Measurements from ENCODE around the gene TCF7.
"Not testable (repeated sequence)": the region's sequence is repeated elsewhere in the genome, so short reads cannot be mapped to it uniquely, and the experiment has no call there.

TCF7 gene

GRCh38 chr5:134145779-134146581 lies 31.5 kb downstream of the TCF7 start:
- peak; percentile 19 to 64 for DNase-seq

GRCh38 chr5:134146651-134147518 lies 32.4 kb downstream of the TCF7 start:
- no peak for DNase-seq

- no peak for DNase-seq
Observed at GRCh38 chr5:134148316-134148715, 33.8 kb downstream of the TCF7 start.

GRCh38 chr5:134148986-134149539 lies 34.6 kb downstream of the TCF7 start:
- DNase-seq, result no peak

GRCh38 chr5:134149571-134150303 lies 35.3 kb downstream of the TCF7 start:
- no peak for DNase-seq

GRCh38 chr5:134151723-134152122 lies 37.2 kb downstream of the TCF7 start:
- no peak for DNase-seq

GRCh38 chr5:134152173-134152832 lies 37.8 kb downstream of the TCF7 start:
- not testable (repeated sequence) for DNase-seq

- no peak for DNase-seq
Observed at GRCh38 chr5:134153241-134153640, 38.8 kb downstream of the TCF7 start.

GRCh38 chr5:134153657-134154056 lies 39.2 kb downstream of the TCF7 start:
- no peak for DNase-seq

GRCh38 chr5:134161513-134162395 lies 47.3 kb downstream of the TCF7 start:
- DNase-seq, result no peak

GRCh38 chr5:134162592-134162991 lies 48.1 kb downstream of the TCF7 start:
- no peak for DNase-seq

- no peak for DNase-seq
Observed at GRCh38 chr5:134171972-134172371, 57.5 kb downstream of the TCF7 start.

GRCh38 chr5:134174841-134175839 lies 60.7 kb downstream of the TCF7 start:
- no peak for DNase-seq

- no peak for DNase-seq
Observed at GRCh38 chr5:134175921-134176510, 61.5 kb downstream of the TCF7 start.

GRCh38 chr5:134176511-134177368 lies 62.3 kb downstream of the TCF7 start, which contains the start of gene SKP1:
TSS of gene SKP1 (minus strand) at chr5:134176950. CDS start at chr5:134174022, 2,928 bp downstream.
- peak in 1 of 2 experiments; percentile 30 for DNase-seq

GRCh38 chr5:134177369-134178095 lies 63.1 kb downstream of the TCF7 start:
- DNase-seq, result no peak

GRCh38 chr5:134178096-134178419 lies 63.6 kb downstream of the TCF7 start:
- no peak for DNase-seq

GRCh38 chr5:134183481-134183880 lies 69.0 kb downstream of the TCF7 start:
- no peak for DNase-seq

Measured in cerebellar nuclear complex (tissue), 1 donor.